Measurements from ENCODE around the gene HMBS.
"Not testable (repeated sequence)": the region's sequence is repeated elsewhere in the genome, so short reads cannot be mapped to it uniquely, and the experiment has no call there.

The HMBS gene

DNA sequence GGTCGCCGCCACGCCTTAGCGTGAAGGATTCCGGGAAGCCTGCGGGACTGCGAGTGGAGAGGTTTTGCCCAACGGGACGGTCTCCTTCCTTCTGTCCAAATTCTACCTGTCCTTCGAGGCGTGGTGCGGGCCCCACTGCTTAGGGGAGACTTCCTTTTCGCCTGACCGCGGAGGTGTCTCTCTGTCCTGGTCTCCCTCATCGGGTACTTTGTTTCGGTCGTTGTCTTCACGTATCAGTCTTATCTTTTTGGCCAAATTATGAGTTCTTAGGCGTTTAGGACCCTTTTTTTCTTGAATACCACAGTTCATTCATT lies 37.1 kb downstream of the HMBS start:
- DNase-seq = no peak

DNA sequence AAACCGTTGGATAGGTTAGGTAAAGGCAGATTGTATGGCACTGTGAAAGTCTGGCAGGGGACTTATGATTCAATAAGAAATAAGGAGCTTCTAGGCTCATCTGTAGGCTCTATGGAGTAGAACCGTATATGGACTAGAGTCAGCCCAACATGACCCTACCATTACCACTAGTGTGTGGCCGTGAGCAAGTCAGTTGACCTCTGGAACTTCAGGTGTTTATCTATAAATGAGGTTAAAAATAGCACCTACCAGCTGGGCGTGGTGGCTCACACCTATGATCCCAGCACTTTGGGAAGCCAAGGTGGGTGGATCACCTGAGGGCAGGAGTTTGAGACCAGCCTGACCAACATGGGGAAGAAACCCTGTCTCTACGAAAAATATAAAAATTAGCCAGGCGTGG lies 41.1 kb downstream of the HMBS start:
- DNase-seq = no peak

DNA sequence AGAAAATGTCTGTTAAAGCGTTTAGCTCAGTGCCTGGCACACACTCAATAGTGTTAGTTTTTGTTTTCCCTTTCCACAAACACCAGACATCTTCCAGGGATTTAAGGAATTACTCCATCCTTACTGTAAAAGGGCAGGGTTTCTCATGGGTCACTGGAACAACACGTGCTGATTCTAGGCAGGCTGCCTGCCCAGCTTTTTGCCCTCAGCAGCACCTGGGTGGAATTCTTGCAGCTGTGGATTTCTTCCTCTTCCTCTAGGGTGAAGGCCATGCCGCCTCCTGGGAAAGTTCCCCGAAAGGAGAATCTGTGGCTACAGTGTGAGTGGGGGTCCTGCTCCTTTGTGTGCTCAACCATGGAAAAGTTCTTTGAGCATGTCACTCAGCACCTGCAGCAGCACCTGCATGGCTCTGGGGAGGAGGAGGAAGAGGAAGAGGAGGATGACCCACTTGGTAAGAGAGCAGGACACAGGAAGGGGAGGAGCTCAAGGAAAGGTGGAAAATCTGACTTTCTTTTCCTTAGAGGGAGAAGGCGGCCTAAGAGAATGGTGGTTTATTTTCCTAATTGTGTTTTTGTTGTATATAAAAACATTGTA lies 42.1 kb downstream of the HMBS start:
- DNase-seq = no peak

DNA sequence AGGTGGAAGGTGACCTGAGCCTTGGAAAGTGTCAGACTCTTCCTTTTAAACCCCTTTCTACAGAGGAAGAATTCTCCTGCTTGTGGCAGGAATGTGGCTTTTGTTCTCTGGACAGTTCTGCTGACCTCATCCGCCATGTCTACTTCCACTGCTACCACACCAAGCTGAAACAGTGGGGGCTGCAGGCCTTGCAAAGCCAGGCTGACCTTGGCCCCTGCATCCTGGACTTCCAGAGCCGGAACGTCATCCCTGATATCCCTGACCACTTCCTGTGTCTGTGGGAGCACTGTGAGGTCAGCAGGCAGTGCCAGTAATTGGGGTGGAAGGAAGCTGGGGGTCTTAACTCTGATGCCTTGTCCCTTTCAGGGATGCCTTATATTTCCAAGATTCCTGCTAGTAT lies 46.0 kb downstream of the HMBS start:
- DNase-seq = no peak

DNA sequence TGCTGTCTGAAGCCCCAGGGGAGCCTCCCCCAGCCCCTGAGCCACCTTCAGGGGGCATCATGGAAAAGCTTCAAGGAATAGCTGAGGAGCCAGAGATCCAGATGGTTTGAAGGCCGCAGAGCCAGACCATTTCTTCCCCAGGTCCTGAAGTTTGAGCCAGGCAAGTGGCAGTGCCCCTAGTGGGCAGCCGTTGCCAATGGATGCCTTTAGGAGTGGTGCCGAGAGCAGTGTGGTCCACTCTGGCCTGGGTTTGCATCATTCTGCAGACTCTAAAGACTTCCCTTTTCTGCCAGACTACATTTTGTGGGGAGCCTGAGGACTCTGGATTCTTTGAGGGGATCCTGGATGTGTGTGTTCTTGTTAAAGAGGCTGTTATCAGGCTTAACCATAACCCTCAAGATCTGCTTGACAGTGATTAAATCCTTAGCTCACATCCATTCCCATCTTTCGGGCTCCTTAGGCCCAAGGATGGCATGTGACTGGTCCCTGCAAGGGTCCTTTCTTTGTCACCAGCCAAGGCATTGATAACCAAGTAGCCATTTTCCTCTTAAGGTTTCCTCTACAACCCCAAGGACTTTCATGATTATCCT lies 49.8 kb downstream of the HMBS start:
- DNase-seq = no peak

DNA sequence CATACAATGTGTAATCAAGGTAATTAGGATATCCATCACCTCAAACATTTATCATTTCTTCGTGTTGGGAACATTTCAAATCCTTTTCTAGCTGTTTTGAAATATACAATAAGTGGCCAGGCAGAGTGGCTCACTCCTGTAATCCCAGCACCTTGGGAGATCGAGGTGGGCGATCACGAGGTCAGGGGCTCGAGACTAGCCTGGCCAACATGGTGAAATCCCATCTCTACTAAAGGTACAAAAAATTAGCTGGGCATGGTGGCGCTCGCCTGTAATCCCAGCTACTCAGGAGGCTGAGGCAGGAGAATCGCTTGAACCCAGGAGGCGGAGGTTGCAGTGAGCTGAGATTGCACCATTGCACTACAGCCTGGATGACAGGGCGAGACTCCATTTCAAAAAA lies 54.6 kb downstream of the HMBS start:
- not testable (repeated sequence) for DNase-seq
